Loucy (cell line): ENCODE measurements around the gene FAM98C.

Experiments
- H2AFZ ChIP-seq: fragments of 200-600 bp; sonication (generic); 2 replicates; pipeline ENCODE4 v1.6.0; 2016; ENCODE audit warnings: antibody characterized with exemption, mild to moderate bottlenecking, low read length, moderate library complexity
- H3F3A ChIP-seq: fragments of 200-600 bp; 2 replicates; pipeline ENCODE4 v1.6.0; 2016; ENCODE audit warnings: antibody characterized with exemption, low read depth, mild to moderate bottlenecking
- H3K27me3 ChIP-seq: fragments of 200-600 bp; sonication (generic); 2 replicates; pipeline ENCODE4 v1.6.1; 2014; ENCODE audit warnings: low read length, mild to moderate bottlenecking; ENCODE audit not compliant: insufficient read depth, poor library complexity, severe bottlenecking
- H3K36me3 ChIP-seq: fragments of 200-600 bp; sonication (generic); 2 replicates; pipeline ENCODE4 v1.6.1; 2016; ENCODE audit warnings: low read length; ENCODE audit not compliant: insufficient read depth
- H3K4me1 ChIP-seq: fragments of 200-600 bp; sonication (generic); 2 replicates; pipeline ENCODE4 v1.5.1; 2014; ENCODE audit warnings: low read length, mild to moderate bottlenecking; ENCODE audit not compliant: insufficient read depth, poor library complexity, severe bottlenecking
- H3K4me2 ChIP-seq: fragments of 200-600 bp; sonication (generic); 2 replicates; pipeline ENCODE4 v1.6.0; 2014; ENCODE audit warnings: antibody characterized with exemption, low read length, low read depth, mild to moderate bottlenecking; ENCODE audit not compliant: poor library complexity, severe bottlenecking
- H3K4me3 ChIP-seq: fragments of 200-600 bp; sonication (generic); 2 replicates; pipeline ENCODE4 v1.5.1; 2014; ENCODE audit warnings: low read length, mild to moderate bottlenecking, mixed read lengths; ENCODE audit not compliant: poor library complexity, severe bottlenecking
- H3K79me2 ChIP-seq: fragments of 200-600 bp; sonication (generic); 2 replicates; pipeline ENCODE4 v1.6.1; 2014; ENCODE audit warnings: low read length; ENCODE audit not compliant: insufficient read depth
- H3K9ac ChIP-seq: fragments of 200-600 bp; sonication (generic); 2 replicates; pipeline ENCODE4 v1.6.0; 2014; ENCODE audit warnings: mild to moderate bottlenecking, low read depth, low read length, moderate library complexity; ENCODE audit not compliant: poor library complexity, severe bottlenecking
- H3K9me2 ChIP-seq: fragments of 200-600 bp; sonication (generic); replicated peaks from 2 replicates; pipeline ENCODE4 v1.6.1; 2016; ENCODE audit warnings: low read depth, low read length, mixed read lengths
- H3K9me3 ChIP-seq: fragments of 200-600 bp; sonication (generic); 2 replicates; pipeline ENCODE4 v1.6.1; 2014; ENCODE audit warnings: mild to moderate bottlenecking, antibody characterized with exemption, low read length, low read depth; ENCODE audit not compliant: insufficient read depth
- H4K20me1 ChIP-seq: fragments of 200-600 bp; sonication (generic); 2 replicates; pipeline ENCODE4 v1.6.0; 2014; ENCODE audit warnings: antibody characterized with exemption, low read length, mild to moderate bottlenecking; ENCODE audit not compliant: insufficient read depth, poor library complexity, severe bottlenecking
- CTCF ChIP-seq: fragments of 200-600 bp; sonication (generic); conservative IDR thresholded peaks from 2 replicates; pipeline ENCODE4 v1.5.1; 2014; ENCODE audit warnings: mild to moderate bottlenecking, antibody characterized with exemption, low read length
- EZH2phosphoT487 ChIP-seq: fragments of 200-600 bp; IDR thresholded peaks from 2 replicates; pipeline ENCODE4 v1.6.1; 2018; ENCODE audit warnings: antibody characterized with exemption, mild to moderate bottlenecking, moderate library complexity, borderline replicate concordance

Gene FAM98C

GRCh38 chr19:38412491-38412890 is 9.6 kb downstream of the FAM98C start:
- Histone ChIP-seq H3K9ac (no peak overlapping the region), H3K4me2 (no peak overlapping the region), H3K9me3 (no peaks in the 10 kb centered on the region), H3K9me2 (no peaks in the 10 kb centered on the region), H3K79me2 (no peaks in the 10 kb centered on the region), H3F3A (no peaks in the 10 kb centered on the region), H4K20me1 (no peaks in the 10 kb centered on the region), H3K27me3 (no peaks in the 10 kb centered on the region), H3K36me3 (no peaks in the 10 kb centered on the region), H3K4me3 (no peak overlapping the region), H2AFZ (no peak overlapping the region), H3K4me1 (no peaks in the 10 kb centered on the region)
- TF ChIP-seq EZH2phosphoT487 (no peak), CTCF (no peak)

GRCh38 chr19:38412961-38413360 is 10.1 kb downstream of the FAM98C start:
- Histone ChIP-seq H3K4me1 (no peaks in the 10 kb centered on the region), H3K36me3 (no peaks in the 10 kb centered on the region), H3K9me2 (no peaks in the 10 kb centered on the region), H3K4me2 (no peak overlapping the region), H2AFZ (no peak overlapping the region), H4K20me1 (no peaks in the 10 kb centered on the region), H3K27me3 (no peaks in the 10 kb centered on the region), H3K4me3 (no peak overlapping the region), H3K9ac (no peak overlapping the region), H3K9me3 (no peaks in the 10 kb centered on the region), H3F3A (no peaks in the 10 kb centered on the region), H3K79me2 (no peaks in the 10 kb centered on the region)
- TF ChIP-seq CTCF (no peak), EZH2phosphoT487 (no peak)

GRCh38 chr19:38413416-38413815 is 10.5 kb downstream of the FAM98C start:
- Histone ChIP-seq H3K4me3 (no peak overlapping the region), H3K4me2 (no peak overlapping the region), H3K27me3 (no peaks in the 10 kb centered on the region), H3K4me1 (no peaks in the 10 kb centered on the region), H3K9me2 (no peaks in the 10 kb centered on the region), H3K36me3 (no peaks in the 10 kb centered on the region), H4K20me1 (no peaks in the 10 kb centered on the region), H3F3A (no peaks in the 10 kb centered on the region), H2AFZ (no peak overlapping the region), H3K9ac (no peak overlapping the region), H3K9me3 (no peaks in the 10 kb centered on the region), H3K79me2 (no peaks in the 10 kb centered on the region)
- TF ChIP-seq CTCF (no peak), EZH2phosphoT487 (no peak)
